Spleen (tissue), 7 donors: ENCODE data around the gene SYNGR1.

Source experiments
- POLR2AphosphoS5 ChIP-seq, 3 donors: sonication (generic); formaldehyde crosslinking; IDR thresholded peaks; one replicate each; pipeline ENCODE4 v1.5.1; 2017; ENCODE audit warnings: antibody characterized with exemption in 3 of 3
- TF ChIP-seq, protein P1 (sequence below), 11 experiments: fragments of 200-600 bp in 7 of 11; fragments of 450-650 bp in 4 of 11; sonication (generic) in 4 of 11; IDR thresholded peaks in 8 of 11; conservative IDR thresholded peaks in 3 of 11; 1 replicate in 7 of 11; 2 replicates in 4 of 11; pipeline versions ENCODE4 v1.4.0 to v1.8.0; 2016 to 2021; ENCODE audit warnings: antibody characterized with exemption in 11 of 11, inconsistent platforms in 4 of 11, mild to moderate bottlenecking in 1 of 11
- donor health status: DM: no; HTN: no; CAD: no; lungs with moderate emphysema.
- donor health status: DM: no; HTN: no; CAD: no.
- donor health status: DM: no; HTN: no; CAD: no.

DNA sequence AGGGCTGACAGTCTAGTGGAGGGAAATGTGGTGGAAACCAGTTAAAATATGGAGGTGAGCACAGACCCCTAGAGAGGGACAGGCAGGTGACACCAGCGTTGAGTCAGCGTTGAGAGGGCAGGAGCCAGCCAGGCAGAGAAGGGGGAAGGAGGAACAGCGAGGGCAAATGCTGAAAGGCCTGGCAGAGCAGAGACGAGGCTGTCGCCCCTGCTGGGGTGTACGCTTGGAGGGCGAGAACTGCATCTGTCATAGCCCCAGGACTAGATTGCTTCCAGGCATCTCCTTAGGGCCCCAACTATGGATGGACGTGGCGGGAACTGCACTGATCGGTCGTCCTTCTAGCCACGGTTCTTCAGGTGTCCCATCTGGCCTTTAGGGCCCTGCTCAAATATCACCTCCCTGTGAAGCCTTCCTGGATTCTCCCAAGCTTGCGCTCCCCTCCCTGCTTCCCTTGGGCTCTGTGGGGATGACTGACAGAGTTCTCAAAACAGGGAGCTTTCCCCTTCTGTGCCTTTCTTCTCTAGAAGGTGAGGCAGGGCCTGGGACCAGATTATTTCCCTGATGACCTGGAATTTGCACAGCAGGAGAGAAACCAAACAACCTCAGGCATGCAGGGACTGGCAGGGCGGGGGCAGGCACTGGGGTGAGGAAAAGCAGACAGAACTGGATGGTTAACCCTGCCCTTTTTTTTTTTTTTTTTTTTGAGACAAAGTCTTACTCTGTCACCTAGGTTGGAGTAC lies 11.1 kb downstream of the SYNGR1 start:
- TF ChIP-seq, protein P1, sequence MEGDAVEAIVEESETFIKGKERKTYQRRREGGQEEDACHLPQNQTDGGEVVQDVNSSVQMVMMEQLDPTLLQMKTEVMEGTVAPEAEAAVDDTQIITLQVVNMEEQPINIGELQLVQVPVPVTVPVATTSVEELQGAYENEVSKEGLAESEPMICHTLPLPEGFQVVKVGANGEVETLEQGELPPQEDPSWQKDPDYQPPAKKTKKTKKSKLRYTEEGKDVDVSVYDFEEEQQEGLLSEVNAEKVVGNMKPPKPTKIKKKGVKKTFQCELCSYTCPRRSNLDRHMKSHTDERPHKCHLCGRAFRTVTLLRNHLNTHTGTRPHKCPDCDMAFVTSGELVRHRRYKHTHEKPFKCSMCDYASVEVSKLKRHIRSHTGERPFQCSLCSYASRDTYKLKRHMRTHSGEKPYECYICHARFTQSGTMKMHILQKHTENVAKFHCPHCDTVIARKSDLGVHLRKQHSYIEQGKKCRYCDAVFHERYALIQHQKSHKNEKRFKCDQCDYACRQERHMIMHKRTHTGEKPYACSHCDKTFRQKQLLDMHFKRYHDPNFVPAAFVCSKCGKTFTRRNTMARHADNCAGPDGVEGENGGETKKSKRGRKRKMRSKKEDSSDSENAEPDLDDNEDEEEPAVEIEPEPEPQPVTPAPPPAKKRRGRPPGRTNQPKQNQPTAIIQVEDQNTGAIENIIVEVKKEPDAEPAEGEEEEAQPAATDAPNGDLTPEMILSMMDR (IDR thresholded peaks at IDR 0.05 in 8 of 11, conservative IDR thresholded peaks at IDR 0.05 in 3 of 11): no peak
- no peak for TF ChIP-seq POLR2AphosphoS5 (IDR thresholded peaks at IDR 0.05)
